22Rv1 (cell line): ENCODE measurements around the gene HOXB7.

ENCODE experiments used
- CTCF ChIP-seq: fragments of 450-650 bp; IDR thresholded peaks from 2 replicates; pipeline ENCODE4 v1.5.1; 2017; ENCODE audit warnings: mild to moderate bottlenecking
- ZFX ChIP-seq: fragments of 450-650 bp; IDR thresholded peaks from 2 replicates; pipeline ENCODE4 v1.6.1; 2017; ENCODE audit warnings: antibody characterized with exemption, borderline replicate concordance

- no peak for TF ChIP-seq CTCF
- no peak for TF ChIP-seq ZFX
These were observed 18.0 kb upstream of the HOXB7 start for GRCh38 chr17:48628649-48629410.
